KMS-11 (cell line): ENCODE results near the gene CAMKMT.

Source experiments
- H2AFZ ChIP-seq: fragments of 200-600 bp; sonication (generic); 2 replicates; pipeline ENCODE4 v1.6.1; 2016; ENCODE audit warnings: antibody characterized with exemption, mixed run types, low read depth
- H3K27ac ChIP-seq: fragments of 200-600 bp; sonication (generic); 2 replicates; pipeline ENCODE4 v1.6.1; 2016; ENCODE audit warnings: mild to moderate bottlenecking, mixed run types
- H3K27me3 ChIP-seq: fragments of 200-600 bp; sonication (generic); 2 replicates; pipeline ENCODE4 v1.6.1; 2017; ENCODE audit warnings: mild to moderate bottlenecking, low read depth, mixed run types, moderate library complexity; ENCODE audit not compliant: insufficient read depth
- H3K36me3 ChIP-seq: fragments of 200-600 bp; sonication (generic); 2 replicates; pipeline ENCODE4 v1.6.1; 2017; ENCODE audit warnings: mild to moderate bottlenecking, mixed run types; ENCODE audit not compliant: insufficient read depth
- H3K4me1 ChIP-seq: fragments of 200-600 bp; sonication (generic); 2 replicates; pipeline ENCODE4 v1.6.1; 2016; ENCODE audit warnings: mild to moderate bottlenecking, low read depth, mixed run types; ENCODE audit not compliant: poor library complexity, severe bottlenecking
- H3K4me2 ChIP-seq: fragments of 200-600 bp; sonication (generic); 2 replicates; pipeline ENCODE4 v1.7.0; 2016; ENCODE audit warnings: mild to moderate bottlenecking, mixed run types
- H3K4me3 ChIP-seq: fragments of 200-600 bp; sonication (generic); IDR thresholded peaks from 2 replicates; pipeline ENCODE4 v1.6.1; 2017; ENCODE audit warnings: low read depth, low read length, mixed read lengths; ENCODE audit not compliant: insufficient read depth
- H3K79me2 ChIP-seq: fragments of 200-600 bp; sonication (generic); 2 replicates; pipeline ENCODE4 v1.6.1; 2016; ENCODE audit warnings: low read depth, mixed run types; ENCODE audit not compliant: insufficient read depth
- H3K9ac ChIP-seq: fragments of 200-600 bp; sonication (generic); 2 replicates; pipeline ENCODE4 v1.6.1; 2016; ENCODE audit warnings: mild to moderate bottlenecking, mixed run types
- H4K20me1 ChIP-seq: fragments of 200-600 bp; sonication (generic); 2 replicates; pipeline ENCODE4 v1.6.1; 2016; ENCODE audit warnings: mild to moderate bottlenecking, mixed run types; ENCODE audit not compliant: insufficient read depth
- TF ChIP-seq, protein P1 (sequence below): fragments of 200-600 bp; sonication (generic); conservative IDR thresholded peaks from 2 replicates; pipeline ENCODE4 v1.6.1; 2017; ENCODE audit warnings: low read depth, mild to moderate bottlenecking, antibody characterized with exemption, low read length, moderate library complexity, mixed read lengths

The CAMKMT gene

GRCh38 chr2:44682459-44682858 lies 320.7 kb downstream of the CAMKMT start:
- TF ChIP-seq, protein P1, sequence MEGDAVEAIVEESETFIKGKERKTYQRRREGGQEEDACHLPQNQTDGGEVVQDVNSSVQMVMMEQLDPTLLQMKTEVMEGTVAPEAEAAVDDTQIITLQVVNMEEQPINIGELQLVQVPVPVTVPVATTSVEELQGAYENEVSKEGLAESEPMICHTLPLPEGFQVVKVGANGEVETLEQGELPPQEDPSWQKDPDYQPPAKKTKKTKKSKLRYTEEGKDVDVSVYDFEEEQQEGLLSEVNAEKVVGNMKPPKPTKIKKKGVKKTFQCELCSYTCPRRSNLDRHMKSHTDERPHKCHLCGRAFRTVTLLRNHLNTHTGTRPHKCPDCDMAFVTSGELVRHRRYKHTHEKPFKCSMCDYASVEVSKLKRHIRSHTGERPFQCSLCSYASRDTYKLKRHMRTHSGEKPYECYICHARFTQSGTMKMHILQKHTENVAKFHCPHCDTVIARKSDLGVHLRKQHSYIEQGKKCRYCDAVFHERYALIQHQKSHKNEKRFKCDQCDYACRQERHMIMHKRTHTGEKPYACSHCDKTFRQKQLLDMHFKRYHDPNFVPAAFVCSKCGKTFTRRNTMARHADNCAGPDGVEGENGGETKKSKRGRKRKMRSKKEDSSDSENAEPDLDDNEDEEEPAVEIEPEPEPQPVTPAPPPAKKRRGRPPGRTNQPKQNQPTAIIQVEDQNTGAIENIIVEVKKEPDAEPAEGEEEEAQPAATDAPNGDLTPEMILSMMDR: no peak
- no peak overlapping the region for H3K27ac ChIP-seq

DNA sequence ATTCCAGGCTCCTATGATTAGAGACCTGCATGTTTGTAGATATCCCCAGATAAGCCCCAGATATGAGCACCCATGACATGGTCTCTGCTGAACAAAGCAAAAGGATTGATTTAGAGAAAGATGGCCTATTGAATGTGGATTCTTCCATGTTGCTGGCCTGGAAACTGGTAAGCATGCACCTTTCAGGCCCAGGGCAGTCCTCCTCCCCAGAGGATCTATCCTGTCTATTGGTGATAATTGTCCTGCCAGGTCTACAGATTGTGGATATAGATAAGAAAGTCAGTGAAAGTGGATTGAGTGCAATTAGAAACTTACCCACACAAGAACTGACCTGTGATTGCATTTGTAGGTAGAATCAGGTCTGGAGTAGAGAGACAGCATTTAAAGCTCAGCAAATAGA lies 322.8 kb downstream of the CAMKMT start:
- no peak overlapping the region for H3K4me2 ChIP-seq

More at GRCh38 chr2:44682459-44682858, 320.7 kb downstream of the CAMKMT start:
- H3K4me3 ChIP-seq: no peak overlapping the region
- no peak overlapping the region for H3K4me2 ChIP-seq
- no peaks in the 10 kb centered on the region for H3K79me2 ChIP-seq
- H3K27me3 ChIP-seq: no peaks in the 10 kb centered on the region
- H3K4me1 ChIP-seq: no peaks in the 10 kb centered on the region
- no peaks in the 10 kb centered on the region for H3K36me3 ChIP-seq
- no peaks in the 10 kb centered on the region for H4K20me1 ChIP-seq
- no peak overlapping the region for H3K9ac ChIP-seq
- H2AFZ ChIP-seq: no peak overlapping the region

GRCh38 chr2:44686561-44686960 lies 324.8 kb downstream of the CAMKMT start:
- TF ChIP-seq, protein P1: no peak
- Histone ChIP-seq H3K79me2 (no peaks in the 10 kb centered on the region), H3K27ac (no peak overlapping the region), H3K27me3 (no peaks in the 10 kb centered on the region), H4K20me1 (no peaks in the 10 kb centered on the region), H3K36me3 (no peaks in the 10 kb centered on the region), H3K4me3 (no peak overlapping the region), H3K9ac (no peak overlapping the region), H3K4me2 (no peak overlapping the region), H2AFZ (no peak overlapping the region), H3K4me1 (no peaks in the 10 kb centered on the region)

More for the DNA sequence above, 322.8 kb downstream of the CAMKMT start:
- Histone ChIP-seq H4K20me1 (no peaks in the 10 kb centered on the region), H2AFZ (no peak overlapping the region), H3K4me1 (no peaks in the 10 kb centered on the region), H3K27me3 (no peaks in the 10 kb centered on the region), H3K79me2 (no peaks in the 10 kb centered on the region), H3K4me3 (no peak overlapping the region), H3K27ac (no peak overlapping the region), H3K9ac (no peak overlapping the region), H3K36me3 (no peaks in the 10 kb centered on the region)
- TF ChIP-seq, protein P1: no peak

- H3K27ac ChIP-seq: no peak overlapping the region
- no peaks in the 10 kb centered on the region for H3K4me1 ChIP-seq
- no peaks in the 10 kb centered on the region for H4K20me1 ChIP-seq
- no peak overlapping the region for H3K4me3 ChIP-seq
- no peaks in the 10 kb centered on the region for H3K79me2 ChIP-seq
- no peaks in the 10 kb centered on the region for H3K36me3 ChIP-seq
- H2AFZ ChIP-seq: no peak overlapping the region
- H3K27me3 ChIP-seq: no peaks in the 10 kb centered on the region
- H3K4me2 ChIP-seq: no peak overlapping the region
- no peak overlapping the region for H3K9ac ChIP-seq
- TF ChIP-seq, protein P1: no peak
Observed at GRCh38 chr2:44687686-44688455, 326.1 kb downstream of the CAMKMT start.
